Loucy (cell line): Measurements from ENCODE around the gene BCAS3.

Experiments
- H2AFZ ChIP-seq: fragments of 200-600 bp; sonication (generic); 2 replicates; pipeline ENCODE4 v1.6.0; 2016; ENCODE audit warnings: antibody characterized with exemption, mild to moderate bottlenecking, low read length, moderate library complexity
- H3F3A ChIP-seq: fragments of 200-600 bp; 2 replicates; pipeline ENCODE4 v1.6.0; 2016; ENCODE audit warnings: antibody characterized with exemption, low read depth, mild to moderate bottlenecking
- H3K27me3 ChIP-seq: fragments of 200-600 bp; sonication (generic); 2 replicates; pipeline ENCODE4 v1.6.1; 2014; ENCODE audit warnings: low read length, mild to moderate bottlenecking; ENCODE audit not compliant: insufficient read depth, poor library complexity, severe bottlenecking
- H3K36me3 ChIP-seq: fragments of 200-600 bp; sonication (generic); 2 replicates; pipeline ENCODE4 v1.6.1; 2016; ENCODE audit warnings: low read length; ENCODE audit not compliant: insufficient read depth
- H3K4me1 ChIP-seq: fragments of 200-600 bp; sonication (generic); 2 replicates; pipeline ENCODE4 v1.5.1; 2014; ENCODE audit warnings: low read length, mild to moderate bottlenecking; ENCODE audit not compliant: insufficient read depth, poor library complexity, severe bottlenecking
- H3K4me2 ChIP-seq: fragments of 200-600 bp; sonication (generic); 2 replicates; pipeline ENCODE4 v1.6.0; 2014; ENCODE audit warnings: antibody characterized with exemption, low read length, low read depth, mild to moderate bottlenecking; ENCODE audit not compliant: poor library complexity, severe bottlenecking
- H3K4me3 ChIP-seq: fragments of 200-600 bp; sonication (generic); 2 replicates; pipeline ENCODE4 v1.5.1; 2014; ENCODE audit warnings: low read length, mild to moderate bottlenecking, mixed read lengths; ENCODE audit not compliant: poor library complexity, severe bottlenecking
- H3K79me2 ChIP-seq: fragments of 200-600 bp; sonication (generic); 2 replicates; pipeline ENCODE4 v1.6.1; 2014; ENCODE audit warnings: low read length; ENCODE audit not compliant: insufficient read depth
- H3K9ac ChIP-seq: fragments of 200-600 bp; sonication (generic); 2 replicates; pipeline ENCODE4 v1.6.0; 2014; ENCODE audit warnings: mild to moderate bottlenecking, low read depth, low read length, moderate library complexity; ENCODE audit not compliant: poor library complexity, severe bottlenecking
- H3K9me2 ChIP-seq: fragments of 200-600 bp; sonication (generic); replicated peaks from 2 replicates; pipeline ENCODE4 v1.6.1; 2016; ENCODE audit warnings: low read depth, low read length, mixed read lengths
- H3K9me3 ChIP-seq: fragments of 200-600 bp; sonication (generic); 2 replicates; pipeline ENCODE4 v1.6.1; 2014; ENCODE audit warnings: mild to moderate bottlenecking, antibody characterized with exemption, low read length, low read depth; ENCODE audit not compliant: insufficient read depth
- H4K20me1 ChIP-seq: fragments of 200-600 bp; sonication (generic); 2 replicates; pipeline ENCODE4 v1.6.0; 2014; ENCODE audit warnings: antibody characterized with exemption, low read length, mild to moderate bottlenecking; ENCODE audit not compliant: insufficient read depth, poor library complexity, severe bottlenecking
- CTCF ChIP-seq: fragments of 200-600 bp; sonication (generic); conservative IDR thresholded peaks from 2 replicates; pipeline ENCODE4 v1.5.1; 2014; ENCODE audit warnings: mild to moderate bottlenecking, antibody characterized with exemption, low read length
- EZH2phosphoT487 ChIP-seq: fragments of 200-600 bp; IDR thresholded peaks from 2 replicates; pipeline ENCODE4 v1.6.1; 2018; ENCODE audit warnings: antibody characterized with exemption, mild to moderate bottlenecking, moderate library complexity, borderline replicate concordance

The BCAS3 gene

DNA sequence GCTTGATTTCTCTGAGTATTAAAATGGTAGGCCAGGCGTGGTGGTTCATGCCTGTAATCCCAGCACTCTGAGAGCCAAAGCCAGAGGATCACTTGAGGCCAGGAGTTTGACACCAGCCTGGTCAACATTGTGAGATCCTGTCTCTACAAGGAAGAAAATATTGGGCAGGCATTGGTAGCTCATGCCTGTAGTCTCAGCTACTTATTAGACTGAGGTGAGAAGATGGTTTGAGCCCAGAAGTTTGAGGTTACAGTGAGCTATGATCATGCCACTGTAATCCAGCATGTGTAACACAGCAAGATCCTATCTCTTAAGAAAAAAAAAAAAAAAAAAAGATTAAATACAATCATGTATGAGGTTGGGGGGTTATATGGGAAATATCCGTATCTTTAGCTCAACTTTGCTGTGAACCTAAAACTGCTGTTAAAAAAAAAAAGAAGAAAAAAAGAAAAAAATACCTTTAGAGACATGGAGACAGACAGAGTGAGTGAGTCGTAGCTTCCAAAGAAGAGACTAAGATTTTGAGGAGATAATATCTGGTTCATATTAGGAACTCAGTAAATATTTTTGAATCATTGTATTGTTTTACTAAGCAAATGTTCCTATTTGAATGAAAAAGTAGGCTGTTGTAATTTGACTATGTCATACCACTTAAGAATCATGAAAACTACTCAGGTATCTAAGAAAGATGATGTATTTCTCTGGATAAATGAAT, 396.3 kb downstream of the BCAS3 start:
- H3K9me2 ChIP-seq: no peaks in the 10 kb centered on the region
- no peaks in the 10 kb centered on the region for H4K20me1 ChIP-seq
- H3K9me3 ChIP-seq: no peaks in the 10 kb centered on the region
- H3F3A ChIP-seq: no peaks in the 10 kb centered on the region
- H3K4me3 ChIP-seq: no peak overlapping the region
- H3K36me3 ChIP-seq: no peaks in the 10 kb centered on the region
- TF ChIP-seq EZH2phosphoT487 (no peak), CTCF (no peak)
- no peaks in the 10 kb centered on the region for H3K27me3 ChIP-seq
- H3K4me2 ChIP-seq: no peak overlapping the region
- no peak overlapping the region for H3K9ac ChIP-seq
- no peaks in the 10 kb centered on the region for H3K79me2 ChIP-seq
- H3K4me1 ChIP-seq: peaks cover 5% of the 10 kb centered on the region
- H2AFZ ChIP-seq: no peak overlapping the region

- Histone ChIP-seq H3K4me2 (no peak overlapping the region), H3K4me3 (no peak overlapping the region), H3K4me1 (peaks cover 5% of the 10 kb centered on the region), H4K20me1 (no peaks in the 10 kb centered on the region), H3K9me3 (no peaks in the 10 kb centered on the region), H3K9me2 (no peaks in the 10 kb centered on the region), H3K9ac (no peak overlapping the region), H3K27me3 (no peaks in the 10 kb centered on the region), H3K79me2 (no peaks in the 10 kb centered on the region), H3K36me3 (no peaks in the 10 kb centered on the region), H2AFZ (no peak overlapping the region), H3F3A (no peaks in the 10 kb centered on the region)
- TF ChIP-seq EZH2phosphoT487: no peak
- TF ChIP-seq CTCF: no peak
Measured at GRCh38 chr17:61075988-61076387, 398.3 kb downstream of the BCAS3 start.

DNA sequence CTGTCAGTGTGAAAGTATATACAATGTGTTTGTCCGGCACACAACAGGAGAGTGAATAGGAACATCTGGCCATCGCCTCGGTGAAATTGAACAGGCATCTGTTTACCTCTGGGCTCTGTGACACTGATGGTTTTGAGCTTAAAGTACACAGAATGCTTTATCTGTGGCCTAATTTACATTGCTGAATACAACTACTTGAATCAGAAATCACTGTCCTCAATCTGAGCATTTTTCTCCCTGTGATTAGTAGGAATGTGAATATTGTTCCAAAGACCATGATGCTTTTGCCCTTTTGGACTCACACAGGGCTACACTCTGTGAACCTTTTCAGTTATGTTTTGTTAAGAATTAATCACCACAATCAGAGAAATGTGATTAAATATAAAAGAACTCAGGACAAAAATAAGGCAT, 399.0 kb downstream of the BCAS3 start:
- Histone ChIP-seq H3K4me3 (no peak overlapping the region), H3K4me2 (no peak overlapping the region), H4K20me1 (no peaks in the 10 kb centered on the region), H3F3A (no peaks in the 10 kb centered on the region), H3K9me3 (no peaks in the 10 kb centered on the region), H3K27me3 (no peaks in the 10 kb centered on the region), H3K9ac (no peak overlapping the region), H3K36me3 (no peaks in the 10 kb centered on the region), H3K79me2 (no peaks in the 10 kb centered on the region), H3K9me2 (no peaks in the 10 kb centered on the region), H3K4me1 (peaks cover 5% of the 10 kb centered on the region), H2AFZ (no peak overlapping the region)
- TF ChIP-seq CTCF (no peak), EZH2phosphoT487 (no peak)
